Left ventricle myocardium inferior (tissue), 1 donor: ENCODE data around the gene ANKRA2. TPM values are rescaled to one million over a fixed set of nuclear protein-coding genes. Genes with fewer than 3 reads are reported as not detected.
"Not testable (repeated sequence)": the region's sequence is repeated elsewhere in the genome, so short reads cannot be mapped to it uniquely, and the experiment has no call there.

Experiments
- DNase-seq: peaks from one replicate; pipeline ENCODE4 v3.0.0-alpha.2; 2020
- H3K27ac ChIP-seq: fragments of 200-600 bp; replicated peaks from 2 replicates; pipeline ENCODE4 v1.8.0; 2021
- H3K27me3 ChIP-seq: fragments of 200-600 bp; 2 replicates; pipeline ENCODE4 v1.8.0; 2021; ENCODE audit warnings: low read depth
- H3K36me3 ChIP-seq: fragments of 200-600 bp; 2 replicates; pipeline ENCODE4 v1.8.0; 2021
- H3K4me1 ChIP-seq: fragments of 200-600 bp; 2 replicates; pipeline ENCODE4 v1.8.0; 2021
- H3K4me3 ChIP-seq: fragments of 200-600 bp; 2 replicates; pipeline ENCODE4 v1.8.0; 2021; ENCODE audit warnings: mild to moderate bottlenecking, moderate library complexity
- H3K9me3 ChIP-seq: fragments of 200-600 bp; replicated peaks from 2 replicates; pipeline ENCODE4 v1.8.0; 2021
- intact Hi-C: fragments of 100-400 bp; cut with micrococcal nuclease; formaldehyde crosslinking; loops from one replicate; pipeline ENCODE4 v1.11.0; 2022
- total RNA-seq: library from RNA; stranded (reverse); fragmentation: NEBNext Ultra II Directional; extraction: Animal tissue kit (Norgen Biotek cat#: 25700); gene quantifications from one replicate; pipeline ENCODE4 v1.2.1, GENCODE V29; 2021
- TF ChIP-seq, protein P1 (sequence below): fragments of 200-600 bp; IDR thresholded peaks from 2 replicates; pipeline ENCODE4 v1.8.0; 2021; ENCODE audit warnings: antibody characterized with exemption, mild to moderate bottlenecking, borderline replicate concordance
- donor health status: DM: no; HTN: yes; CAD: no; lungs with severe emphysema.

Gene ANKRA2
- total RNA-seq, 1 donor from 2014 or later = 12.8 TPM

DNA sequence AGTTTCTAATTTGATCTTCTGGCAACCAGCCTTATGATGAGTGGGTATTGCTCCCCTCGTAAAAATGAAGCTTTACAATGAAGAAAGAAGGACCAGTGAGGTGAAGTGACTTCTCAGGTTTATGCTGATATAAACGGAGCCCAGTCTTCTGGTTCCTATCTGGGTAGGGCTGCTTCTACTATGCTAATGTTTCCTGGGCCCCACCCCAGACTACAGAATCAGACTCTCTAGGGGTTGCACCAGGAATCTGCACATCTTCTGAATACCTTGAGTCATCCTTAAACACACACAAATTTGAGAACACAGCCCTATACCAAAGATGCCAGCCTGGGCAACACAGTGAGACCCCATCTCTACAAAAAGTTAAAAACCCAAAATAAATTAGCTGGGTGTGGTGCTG is 51.0 kb downstream of the ANKRA2 start:
- Histone ChIP-seq H3K4me3 (no peak overlapping the region), H3K36me3 (no peaks in the 10 kb centered on the region), H3K27me3 (no peaks in the 10 kb centered on the region), H3K4me1 (no peaks in the 10 kb centered on the region), H3K9me3 (no peaks in the 10 kb centered on the region), H3K27ac (no peak overlapping the region)
- DNase-seq = no peak
- TF ChIP-seq, protein P1, sequence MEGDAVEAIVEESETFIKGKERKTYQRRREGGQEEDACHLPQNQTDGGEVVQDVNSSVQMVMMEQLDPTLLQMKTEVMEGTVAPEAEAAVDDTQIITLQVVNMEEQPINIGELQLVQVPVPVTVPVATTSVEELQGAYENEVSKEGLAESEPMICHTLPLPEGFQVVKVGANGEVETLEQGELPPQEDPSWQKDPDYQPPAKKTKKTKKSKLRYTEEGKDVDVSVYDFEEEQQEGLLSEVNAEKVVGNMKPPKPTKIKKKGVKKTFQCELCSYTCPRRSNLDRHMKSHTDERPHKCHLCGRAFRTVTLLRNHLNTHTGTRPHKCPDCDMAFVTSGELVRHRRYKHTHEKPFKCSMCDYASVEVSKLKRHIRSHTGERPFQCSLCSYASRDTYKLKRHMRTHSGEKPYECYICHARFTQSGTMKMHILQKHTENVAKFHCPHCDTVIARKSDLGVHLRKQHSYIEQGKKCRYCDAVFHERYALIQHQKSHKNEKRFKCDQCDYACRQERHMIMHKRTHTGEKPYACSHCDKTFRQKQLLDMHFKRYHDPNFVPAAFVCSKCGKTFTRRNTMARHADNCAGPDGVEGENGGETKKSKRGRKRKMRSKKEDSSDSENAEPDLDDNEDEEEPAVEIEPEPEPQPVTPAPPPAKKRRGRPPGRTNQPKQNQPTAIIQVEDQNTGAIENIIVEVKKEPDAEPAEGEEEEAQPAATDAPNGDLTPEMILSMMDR = no peak
- intact Hi-C loops = no loop called here

DNA sequence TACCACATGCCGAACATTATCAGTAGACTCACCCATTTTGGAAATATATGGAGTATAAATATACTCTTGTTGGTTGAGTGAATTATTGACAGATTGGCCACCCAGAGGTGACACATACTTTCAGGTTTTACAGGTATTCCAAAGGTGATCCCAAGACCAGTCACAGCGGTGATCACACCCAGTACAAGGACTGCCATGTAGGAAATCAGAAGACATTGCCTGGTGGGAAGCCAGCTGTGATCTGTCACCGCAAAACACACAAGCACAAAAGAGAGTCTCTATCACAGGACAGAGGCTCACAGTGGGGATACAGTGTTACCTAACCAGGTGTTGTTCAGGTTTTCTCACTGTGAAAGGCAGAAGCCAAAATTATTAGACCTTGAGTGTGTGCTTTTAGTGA is 51.4 kb downstream of the ANKRA2 start:
- no peak overlapping the region for H3K4me3 ChIP-seq
- no peaks in the 10 kb centered on the region for H3K9me3 ChIP-seq
- H3K36me3 ChIP-seq = no peaks in the 10 kb centered on the region
- H3K4me1 ChIP-seq = no peaks in the 10 kb centered on the region
- H3K27me3 ChIP-seq = no peaks in the 10 kb centered on the region
- intact Hi-C loops = no loop called here
- TF ChIP-seq, protein P1 = no peak
- H3K27ac ChIP-seq = no peak overlapping the region
- DNase-seq = no peak

DNA sequence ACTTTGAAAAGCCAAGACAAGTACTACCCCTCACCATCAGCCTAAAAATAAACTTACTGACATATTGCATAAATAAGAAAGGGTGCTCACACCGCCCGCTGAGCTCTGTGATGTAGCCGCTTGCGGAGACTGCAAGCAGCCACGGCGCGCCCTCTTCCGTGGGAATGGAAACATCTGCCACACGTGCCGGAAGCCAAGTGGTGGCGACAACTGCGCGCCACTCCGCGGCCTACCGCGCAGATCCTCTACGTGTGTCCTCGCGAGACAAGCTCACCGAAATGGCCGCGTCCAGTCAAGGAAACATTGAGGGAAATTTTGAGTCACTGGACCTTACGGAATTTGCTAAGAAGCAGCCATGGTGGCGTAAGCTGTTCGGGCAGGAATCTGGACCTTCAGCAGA is 56.9 kb downstream of the ANKRA2 start:
- H3K27me3 ChIP-seq, H3K4me3 ChIP-seq, DNase-seq, H3K9me3 ChIP-seq, intact Hi-C loops, H3K4me1 ChIP-seq, H3K27ac ChIP-seq: not testable (repeated sequence)
- H3K36me3 ChIP-seq = peaks cover 32% of the 10 kb centered on the region

DNA sequence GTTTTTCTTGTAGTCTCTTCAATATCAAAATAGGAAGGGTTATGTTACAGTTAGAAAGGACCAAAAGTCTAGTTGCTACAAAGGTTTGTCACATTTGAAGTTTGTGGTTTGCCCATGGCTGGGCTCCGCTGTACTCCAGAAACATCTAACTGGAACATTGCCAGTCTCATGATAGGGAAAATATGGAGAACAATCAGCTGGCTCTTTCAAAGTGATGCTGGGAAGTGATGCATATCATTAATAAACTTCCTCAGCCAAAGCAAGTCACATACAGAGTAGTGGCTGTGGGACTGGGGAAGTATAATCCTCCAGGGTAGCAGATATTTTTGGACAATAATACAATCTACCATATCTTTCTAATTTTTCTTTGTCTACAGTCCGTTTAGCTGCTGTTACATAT is 58.4 kb downstream of the ANKRA2 start:
- H3K27ac ChIP-seq = no peak overlapping the region
- peaks cover 47% of the 10 kb centered on the region for H3K36me3 ChIP-seq
- no peak overlapping the region for H3K4me3 ChIP-seq
- intact Hi-C loops = no loop called here
- H3K4me1 ChIP-seq = peaks cover 9% of the 10 kb centered on the region
- H3K27me3 ChIP-seq = no peaks in the 10 kb centered on the region
- TF ChIP-seq, protein P1 = no peak
- DNase-seq = no peak
- no peaks in the 10 kb centered on the region for H3K9me3 ChIP-seq

DNA sequence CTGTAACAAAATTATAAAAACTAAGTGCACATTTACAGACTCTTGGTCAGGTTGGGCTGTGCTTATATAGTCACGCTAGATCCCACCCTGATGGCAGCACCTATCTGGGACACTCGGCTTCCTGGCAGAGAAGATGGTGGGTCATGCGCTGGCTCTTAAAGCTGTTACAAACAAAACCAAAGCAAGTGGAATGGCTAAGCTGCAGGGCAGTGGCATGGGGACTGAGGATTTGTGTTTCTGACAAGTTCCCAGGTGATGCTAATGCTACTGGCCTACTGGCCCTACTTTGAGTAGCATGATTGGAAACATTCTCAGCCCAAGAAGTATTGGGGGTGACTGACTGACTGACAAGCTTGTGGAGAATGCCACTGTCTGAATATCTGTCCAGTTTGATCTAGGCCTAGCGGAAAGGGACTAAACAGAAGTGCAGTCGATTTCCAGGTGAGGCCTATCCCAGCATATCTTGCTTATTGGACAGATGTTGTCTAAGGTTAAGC is 58.9 kb downstream of the ANKRA2 start:
- H3K4me1 ChIP-seq = peaks cover 9% of the 10 kb centered on the region
- intact Hi-C loops = no loop called here
- DNase-seq = no peak
- TF ChIP-seq, protein P1 = no peak
- H3K9me3 ChIP-seq = no peaks in the 10 kb centered on the region
- H3K27me3 ChIP-seq = no peaks in the 10 kb centered on the region
- H3K36me3 ChIP-seq = peaks cover 52% of the 10 kb centered on the region
- H3K27ac ChIP-seq = no peak overlapping the region
- no peak overlapping the region for H3K4me3 ChIP-seq

Other genes with a start within 250 kb of the ANKRA2 start
- gene FOXD1, start 116.9 kb downstream of the ANKRA2 start, total RNA-seq = 0.19 TPM
- 386 TPM for gene BTF3, start 67.2 kb downstream of the ANKRA2 start, total RNA-seq
- gene UTP15, start 104 bp upstream of the ANKRA2 start, total RNA-seq = 10.2 TPM
- 2.1 TPM for gene ARHGEF28, start 60.6 kb upstream of the ANKRA2 start, total RNA-seq